GM21360 (cell line): ENCODE results near the gene DROSHA.

Source experiments
- ATAC-seq: cut with Tn5 transposase; IDR thresholded peaks from one replicate; pipeline ENCODE4 v1.9.1; 2021; ENCODE audit warnings: mild to moderate bottlenecking, moderate library complexity; ENCODE audit not compliant: unreplicated experiment

Gene DROSHA

DNA sequence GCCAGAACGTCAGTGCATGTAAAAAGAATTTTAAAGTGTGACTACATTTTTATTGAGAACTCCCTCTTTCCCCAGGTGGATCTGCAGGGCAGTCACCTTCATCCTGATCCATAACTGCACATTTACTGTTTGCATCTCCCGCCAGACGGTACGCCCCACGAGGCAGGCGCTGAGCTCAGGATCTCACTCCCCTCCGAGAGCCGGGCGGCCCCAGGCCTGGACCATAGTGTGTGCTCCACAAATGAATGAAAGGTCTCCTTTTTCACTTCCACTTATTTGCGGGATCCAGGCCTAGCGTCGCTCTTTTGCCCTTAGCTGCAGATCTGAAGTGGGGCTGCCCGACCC lies 378 bp downstream of the DROSHA start:
- ATAC-seq = peak; percentile 23

DNA sequence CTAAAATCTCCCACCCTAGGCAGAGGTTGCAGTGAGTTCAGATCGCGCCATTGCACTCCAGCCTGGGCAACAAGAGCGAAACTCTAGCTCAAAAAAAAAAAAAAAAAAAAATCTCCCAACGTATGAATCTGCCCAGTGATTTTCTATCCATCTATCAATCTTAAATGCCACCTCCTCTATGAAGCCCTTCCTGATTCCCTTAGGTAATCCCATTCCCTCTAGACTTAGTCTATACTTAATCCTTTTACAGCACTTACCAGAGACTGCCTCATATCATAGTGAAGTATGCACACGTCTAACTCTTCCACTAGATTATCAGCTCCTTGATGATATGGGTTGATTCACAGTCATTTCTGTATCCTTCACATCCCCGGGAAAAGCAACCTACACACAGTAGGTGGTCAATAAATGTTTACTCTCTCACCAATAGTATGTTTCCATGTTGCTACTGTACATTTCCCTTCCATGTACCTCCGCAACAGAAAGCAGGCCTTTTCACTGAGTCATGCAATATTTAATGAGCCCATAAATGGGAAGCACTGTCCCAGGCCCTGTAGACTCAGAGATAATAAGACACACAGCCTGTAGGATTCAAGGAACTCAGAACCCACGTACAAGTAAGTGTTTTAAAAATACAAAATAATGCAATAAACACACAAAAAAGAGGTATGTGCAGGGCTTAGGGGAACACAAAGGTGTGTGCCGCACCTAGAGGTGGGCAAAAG lies 1.2 kb downstream of the DROSHA start:
- ATAC-seq = no peak

DNA sequence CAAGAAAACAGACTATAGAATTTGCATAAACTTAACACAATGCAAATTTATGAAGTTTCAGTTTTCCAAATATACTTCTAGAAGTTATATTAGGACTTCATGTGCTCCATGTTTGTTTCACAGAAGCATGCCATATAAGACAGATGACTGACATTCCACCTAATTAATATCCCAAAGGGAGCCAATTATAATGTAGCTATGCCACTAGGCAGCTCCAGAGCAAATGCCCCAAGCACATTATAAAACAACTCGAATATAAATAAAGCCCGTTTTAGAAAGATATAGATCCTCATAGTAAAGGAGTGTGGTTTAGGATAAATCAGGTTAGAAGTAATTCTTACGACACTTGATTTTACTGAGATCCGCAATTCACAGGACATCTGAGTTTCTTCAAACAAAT lies 8.9 kb downstream of the DROSHA start:
- no peak for ATAC-seq

DNA sequence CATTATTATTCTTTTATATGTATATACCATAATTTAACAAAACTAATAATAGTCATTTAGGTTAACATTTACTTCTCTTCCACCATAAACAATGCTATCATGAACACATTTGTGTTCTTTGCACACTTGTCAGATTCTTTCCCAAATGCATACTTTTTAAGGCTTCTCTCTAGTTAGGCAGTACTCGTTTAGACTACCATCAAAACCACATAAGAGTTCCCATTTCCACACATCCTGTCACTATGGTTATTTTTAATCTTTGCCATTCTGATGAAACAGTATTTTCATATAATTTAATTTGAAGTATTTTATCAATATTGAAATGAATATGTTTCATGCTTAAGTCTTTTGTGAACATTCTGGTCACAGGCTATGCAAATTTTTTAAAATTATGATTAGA lies 15.1 kb downstream of the DROSHA start:
- no peak for ATAC-seq

DNA sequence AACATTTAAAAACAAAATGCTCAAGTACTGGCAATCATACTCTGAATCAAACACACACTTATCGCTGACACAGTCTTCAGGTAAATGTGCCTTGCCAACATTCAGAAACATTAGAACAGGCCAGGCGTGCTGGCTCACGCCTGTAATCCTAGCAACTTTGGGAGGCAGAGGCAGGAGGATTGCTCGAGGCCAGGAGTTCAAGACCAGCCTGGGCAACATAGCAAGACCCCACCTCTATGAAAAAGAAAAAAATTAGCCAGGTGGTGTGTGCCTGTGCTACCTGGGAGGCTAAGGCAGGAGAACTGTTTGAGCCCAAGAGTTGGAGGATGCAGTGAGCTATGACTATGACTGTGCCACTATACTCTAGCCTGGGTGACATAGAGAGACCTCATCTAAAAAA lies 20.6 kb downstream of the DROSHA start:
- ATAC-seq = no peak

DNA sequence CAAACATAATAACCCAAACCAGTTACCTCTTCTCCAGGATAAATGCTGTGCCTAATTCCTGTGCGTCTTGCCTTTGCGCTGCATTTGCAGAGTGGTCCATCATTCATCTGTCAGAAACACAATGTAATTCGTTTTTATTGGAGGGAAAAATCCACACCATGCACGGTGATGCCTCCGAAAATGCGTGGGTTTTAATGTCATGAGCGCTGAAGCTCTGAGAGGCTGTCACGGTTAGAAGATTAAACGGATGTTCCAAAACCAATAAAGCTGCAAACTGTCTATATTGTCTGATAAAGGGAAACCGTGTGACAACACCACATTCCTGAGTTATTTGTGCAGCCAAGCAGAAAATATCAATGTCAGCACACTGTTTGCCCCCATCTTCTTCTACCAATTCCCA lies 27.4 kb downstream of the DROSHA start:
- ATAC-seq = no peak

DNA sequence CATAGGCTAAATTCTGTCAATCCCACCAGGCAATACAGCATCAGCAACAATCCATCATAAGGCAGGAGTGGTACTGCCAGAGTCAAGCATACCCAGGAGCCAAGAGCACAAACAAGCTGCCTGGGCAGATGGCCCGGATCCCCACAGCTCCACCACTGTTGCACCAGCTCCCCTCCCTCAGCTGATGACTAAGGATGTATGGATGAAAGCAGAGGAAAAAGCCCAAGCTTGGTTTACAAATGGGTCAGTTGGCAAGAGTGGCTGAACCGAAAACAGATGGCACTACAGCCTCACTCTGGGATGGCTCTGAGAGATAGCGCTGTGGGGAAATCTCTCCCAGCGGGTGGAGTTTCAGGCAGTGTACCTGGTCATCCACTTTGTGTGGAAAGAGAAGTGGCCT lies 29.4 kb downstream of the DROSHA start:
- no peak for ATAC-seq

DNA sequence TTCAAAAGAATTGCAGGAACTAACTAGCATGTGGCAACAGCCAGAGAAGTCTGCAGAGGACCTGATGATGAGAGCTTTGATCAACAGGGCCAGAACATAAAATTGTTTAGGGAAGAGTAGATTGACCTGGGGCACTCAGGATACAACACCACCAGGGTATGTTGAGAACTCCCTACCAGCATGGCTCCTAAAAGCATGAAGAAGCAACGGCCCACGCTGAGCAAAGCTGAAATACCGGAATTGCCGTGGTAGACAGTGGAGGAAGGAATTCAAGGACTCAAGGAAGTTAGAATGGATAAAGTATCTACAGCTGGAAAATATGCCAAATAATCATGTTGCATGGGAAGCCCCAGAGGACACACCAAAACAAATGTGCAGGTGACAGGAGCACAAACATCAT lies 31.6 kb downstream of the DROSHA start:
- ATAC-seq = no peak

DNA sequence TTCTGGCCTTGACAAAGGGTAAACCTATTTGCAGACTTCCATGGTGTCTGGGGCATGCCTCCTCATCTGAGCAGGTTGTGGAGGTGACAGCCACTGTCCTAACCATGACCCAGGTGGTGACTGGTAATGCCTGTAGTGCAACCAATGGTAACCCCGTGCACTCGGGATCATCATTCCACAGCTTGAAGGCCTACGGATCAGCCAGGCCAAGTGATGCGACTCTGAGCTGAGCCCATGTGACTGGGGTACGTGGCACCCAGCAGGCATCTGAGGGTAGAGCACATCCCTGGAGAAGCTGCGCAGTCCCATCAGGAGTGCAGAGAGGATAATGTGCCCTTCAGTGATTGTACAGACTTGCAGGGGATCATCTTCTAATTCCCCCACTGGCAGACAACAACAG lies 35.0 kb downstream of the DROSHA start:
- ATAC-seq = no peak

DNA sequence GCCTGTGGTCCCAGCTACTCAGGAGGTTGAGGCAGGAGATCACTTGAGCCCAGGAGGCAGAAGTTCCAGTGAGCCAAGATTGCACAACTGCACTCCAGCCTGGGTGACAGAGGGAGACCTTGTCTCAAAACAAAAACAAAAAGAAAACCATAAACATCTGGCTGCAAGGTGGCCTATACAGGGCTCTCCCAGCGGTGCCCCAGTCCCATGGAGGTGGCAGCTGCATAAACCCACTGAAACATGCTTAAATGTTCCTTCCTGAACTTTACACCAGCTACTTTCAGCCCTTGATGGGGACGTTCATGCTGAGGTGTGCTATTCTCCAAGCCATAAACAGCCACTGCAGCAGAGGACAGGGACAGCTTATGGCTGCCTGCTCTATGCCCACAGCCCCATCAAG lies 35.6 kb downstream of the DROSHA start:
- no peak for ATAC-seq

DNA sequence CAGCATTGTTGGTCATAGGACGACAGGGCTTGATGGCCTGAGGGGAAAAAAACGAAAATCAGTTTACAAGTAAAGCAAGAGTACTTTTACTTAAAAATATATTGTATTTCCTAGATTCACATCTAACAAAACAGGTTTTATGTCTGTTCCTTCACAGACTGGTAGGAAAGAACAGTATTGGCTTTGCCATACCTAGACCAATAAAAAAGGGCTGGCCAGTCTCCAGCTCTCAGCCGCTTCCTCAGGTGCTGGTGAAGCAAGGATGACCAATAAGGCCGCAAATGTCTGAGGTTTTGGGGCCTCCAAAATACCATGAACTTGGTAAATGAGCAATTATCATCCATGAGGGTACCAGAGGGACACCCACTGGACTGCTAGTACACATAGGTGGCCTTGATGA lies 36.6 kb downstream of the DROSHA start:
- no peak for ATAC-seq

DNA sequence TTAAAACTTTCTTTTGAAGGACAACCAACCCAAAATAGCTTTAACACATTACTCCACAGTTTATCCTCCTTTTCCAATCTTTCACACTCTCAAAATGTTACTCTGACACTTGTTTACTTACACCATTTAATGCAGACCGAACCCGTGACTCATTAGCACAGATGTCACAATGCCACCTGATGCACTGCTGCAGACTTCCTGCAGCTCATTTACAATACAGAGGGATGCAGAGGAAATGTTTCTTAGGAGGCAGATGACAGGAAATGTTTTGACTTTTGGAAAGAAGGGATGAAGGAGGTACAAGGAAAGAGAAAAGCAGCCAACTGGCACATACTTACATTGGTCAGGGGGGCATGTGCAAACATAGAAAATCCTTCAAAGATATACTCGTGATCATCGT lies 39.0 kb downstream of the DROSHA start:
- ATAC-seq = no peak

DNA sequence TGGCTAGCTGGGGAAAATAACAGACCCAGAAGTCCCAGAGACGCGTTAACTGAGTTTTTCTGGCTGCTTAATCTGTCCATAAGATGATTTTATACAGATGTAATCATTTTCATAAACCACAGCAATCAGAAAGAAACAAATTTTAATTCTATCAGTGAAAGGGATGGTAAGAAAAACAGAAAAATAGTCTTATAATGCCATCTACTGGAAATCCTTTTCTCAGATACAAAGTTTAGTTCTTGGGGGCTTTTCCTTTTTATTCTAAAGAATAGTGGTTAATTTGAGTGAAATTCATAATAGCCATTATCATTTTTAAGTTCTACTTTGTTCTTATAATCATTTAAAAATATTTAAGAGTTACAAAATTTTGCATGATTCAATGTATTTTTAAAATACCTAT lies 44.4 kb downstream of the DROSHA start:
- ATAC-seq = no peak

DNA sequence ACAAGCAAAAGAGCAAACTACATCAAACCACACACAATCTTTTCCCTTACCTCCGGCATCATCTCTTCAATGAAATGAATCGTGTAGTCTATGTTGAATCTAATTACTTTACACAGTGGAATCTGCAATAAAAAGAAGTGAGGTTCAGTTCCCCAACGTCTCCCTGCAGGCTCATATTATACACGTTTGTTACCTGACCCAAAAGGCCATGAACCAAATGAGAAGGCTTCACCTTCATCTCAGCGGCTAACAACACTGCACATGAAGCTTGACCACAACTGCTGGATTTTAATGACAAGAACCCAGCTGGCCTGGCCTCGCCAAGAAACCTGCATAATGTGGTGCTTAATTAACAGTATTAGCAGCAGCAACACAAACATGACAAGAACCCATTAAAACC lies 45.5 kb downstream of the DROSHA start:
- no peak for ATAC-seq

DNA sequence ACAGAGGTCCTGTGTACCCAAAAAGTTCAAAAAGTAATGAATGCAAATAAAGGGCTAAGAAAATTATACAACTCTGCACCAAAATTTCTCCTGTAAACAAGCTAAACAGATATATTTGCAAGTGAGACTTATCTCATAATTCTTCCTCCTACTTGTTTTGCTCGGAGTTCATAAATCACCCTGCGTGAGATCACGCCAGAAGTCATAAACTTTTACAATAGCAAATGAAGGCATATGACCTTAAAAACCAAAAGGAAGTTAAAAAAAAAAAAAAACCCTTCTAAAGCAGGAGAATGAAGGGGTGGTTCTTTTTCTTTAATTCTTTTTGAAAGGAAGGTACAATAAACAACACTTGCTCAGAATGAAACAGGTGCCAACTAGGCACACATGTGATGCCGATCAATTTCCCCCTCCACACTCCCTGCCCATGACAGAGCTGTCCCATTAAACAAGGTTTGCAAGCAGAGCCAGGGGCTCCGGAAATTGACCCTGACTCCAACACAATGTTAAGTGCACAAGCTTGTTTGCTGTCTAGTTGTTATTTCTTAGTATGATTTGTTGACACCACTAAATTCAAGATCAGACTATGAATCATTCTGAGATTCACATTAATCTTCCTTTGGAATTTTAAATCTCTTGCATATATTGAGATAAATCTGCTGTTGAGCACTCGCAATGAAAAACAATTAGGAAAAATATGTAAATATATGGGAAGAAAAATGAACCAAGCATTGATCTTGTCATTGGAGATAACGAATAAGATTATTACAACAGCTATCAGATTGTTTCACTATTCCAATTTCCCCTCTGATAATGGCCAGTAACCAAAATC lies 46.3 kb downstream of the DROSHA start:
- no peak for ATAC-seq

DNA sequence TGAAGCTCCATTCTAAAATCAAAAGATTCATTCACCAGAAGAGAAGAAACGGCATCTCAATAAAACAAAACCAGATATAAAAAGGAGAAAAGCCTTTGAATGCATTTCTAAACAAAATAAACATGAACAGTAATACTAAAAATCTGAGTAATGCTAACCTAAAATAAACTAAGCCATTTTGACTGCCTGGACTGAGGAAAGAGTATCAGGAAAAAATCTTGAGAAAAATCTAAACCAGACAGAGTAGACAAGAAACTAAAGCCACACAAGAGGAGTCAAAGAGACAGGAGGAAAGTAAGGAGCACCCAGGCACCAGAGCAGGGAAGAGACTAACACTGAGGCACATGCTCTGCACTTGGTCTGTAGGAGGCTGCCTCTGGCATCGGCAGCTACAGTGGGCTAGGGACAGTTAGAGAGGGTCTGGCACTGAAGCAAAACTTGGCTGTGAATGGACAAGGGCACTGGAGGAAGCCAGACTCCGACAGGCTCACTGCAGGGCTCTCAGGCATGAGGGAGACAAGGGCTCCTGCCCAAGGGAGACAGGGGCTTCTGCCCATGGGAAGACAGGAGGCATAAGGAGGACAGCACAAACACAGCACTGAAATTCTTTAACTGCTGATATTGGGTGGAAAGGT lies 50.2 kb downstream of the DROSHA start:
- ATAC-seq = no peak

DNA sequence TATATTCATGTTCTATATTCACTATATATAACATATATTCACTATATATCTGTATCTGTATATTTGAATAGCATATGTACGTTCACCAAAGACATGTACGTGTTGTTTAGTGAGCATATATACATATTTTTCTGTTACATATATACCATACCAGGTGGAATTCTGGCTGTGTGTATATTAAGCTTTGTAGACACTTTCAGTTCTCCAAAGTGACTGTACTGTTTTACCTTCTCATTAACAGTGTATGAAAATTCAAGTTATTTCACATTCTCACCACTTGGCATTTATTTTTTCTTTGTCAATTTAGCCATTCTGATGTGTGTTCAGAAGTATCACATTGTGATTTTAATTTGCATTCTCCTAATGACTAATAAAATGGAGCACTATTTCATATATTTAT lies 52.2 kb downstream of the DROSHA start:
- no peak for ATAC-seq

DNA sequence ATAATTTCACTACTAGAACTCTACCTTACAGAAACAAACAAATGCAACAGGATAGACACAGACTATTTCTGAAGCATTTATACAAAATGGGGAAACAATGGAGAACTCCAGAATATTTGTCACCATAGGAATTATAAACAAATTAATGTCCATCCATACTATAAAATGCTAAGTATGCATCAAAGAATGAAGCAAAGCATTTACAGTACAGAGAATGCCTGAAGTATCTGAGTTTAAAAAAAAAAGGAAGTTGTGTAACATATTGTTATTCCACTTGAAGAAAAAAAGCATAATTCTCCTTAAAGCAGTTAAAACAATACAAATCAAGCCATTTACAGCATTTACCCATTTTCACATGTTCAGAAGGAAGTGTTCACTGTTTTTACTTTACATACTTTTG lies 53.0 kb downstream of the DROSHA start:
- ATAC-seq = no peak

DNA sequence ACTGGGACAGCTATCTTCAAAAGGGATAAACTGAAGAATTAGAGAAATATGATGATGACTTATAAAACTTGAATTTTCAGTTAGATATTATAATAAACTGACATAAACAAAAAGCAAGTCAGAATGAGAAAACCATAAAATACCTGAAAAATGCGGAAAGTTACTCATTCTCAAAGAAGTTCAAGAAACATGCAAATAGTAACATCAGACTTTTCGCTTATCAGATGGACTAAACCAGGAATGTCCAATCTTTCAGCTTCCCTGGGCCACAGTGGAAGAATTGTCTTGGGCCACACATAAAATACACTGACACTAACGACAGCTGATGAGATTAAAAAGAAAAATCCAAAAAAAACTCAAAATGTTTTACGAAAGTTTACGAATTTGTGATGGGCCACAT lies 53.9 kb downstream of the DROSHA start:
- no peak for ATAC-seq

DNA sequence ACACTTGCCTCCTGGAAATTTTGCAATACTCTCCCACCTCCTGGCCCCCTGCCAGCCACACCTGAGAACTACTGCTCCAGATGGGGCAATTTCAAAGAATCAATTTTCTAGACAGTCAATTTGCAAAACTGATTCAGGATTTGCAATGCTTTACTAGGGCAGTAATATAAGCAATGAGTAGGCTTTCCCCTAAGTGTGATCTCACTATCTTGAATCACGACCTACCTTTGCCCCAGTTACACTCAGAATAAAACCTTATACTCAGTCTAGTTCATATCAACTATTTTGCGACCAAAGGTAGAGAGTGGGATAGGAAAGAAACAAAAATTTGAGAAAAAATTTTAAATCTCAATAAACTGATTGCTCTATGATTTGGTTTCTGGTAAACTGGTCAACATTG lies 54.4 kb downstream of the DROSHA start:
- ATAC-seq = no peak

DNA sequence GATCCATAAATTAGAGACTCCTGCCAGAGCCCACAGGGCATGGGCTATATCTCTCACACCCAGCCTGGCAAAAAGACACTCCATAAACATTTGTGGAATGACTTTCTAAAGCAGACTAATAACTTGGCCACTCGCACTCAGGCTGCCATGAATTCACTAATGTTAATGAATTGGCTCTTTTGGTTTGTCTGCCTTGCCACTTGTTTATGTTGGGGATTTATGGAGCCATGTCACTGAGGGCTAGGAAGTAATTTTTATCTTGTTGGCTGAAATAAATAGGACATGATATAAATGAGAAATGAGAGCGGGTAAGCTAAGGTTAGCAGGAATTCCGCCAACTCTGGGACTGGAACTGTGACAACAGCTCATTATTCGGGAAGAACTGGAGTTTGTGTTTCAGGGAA lies 55.2 kb downstream of the DROSHA start:
- no peak for ATAC-seq

DNA sequence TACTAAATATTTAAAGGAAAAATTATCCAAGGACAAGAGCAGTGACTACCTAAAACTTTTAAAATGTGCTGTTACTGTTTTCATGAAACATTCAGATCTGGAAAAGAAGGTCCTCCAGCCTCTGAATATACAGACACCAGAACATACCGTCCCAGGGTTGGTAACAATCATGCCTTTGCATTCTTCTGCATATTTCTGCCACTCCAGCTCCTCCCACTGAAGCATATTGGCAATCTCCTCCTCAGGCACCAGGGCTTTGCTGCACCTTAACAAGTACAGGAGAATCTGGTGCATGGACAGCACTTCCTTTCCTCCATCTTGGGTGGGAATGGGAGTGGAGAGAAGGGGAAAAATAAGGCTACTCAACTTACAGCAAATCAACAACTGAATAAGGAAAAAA lies 60.0 kb downstream of the DROSHA start:
- no peak for ATAC-seq
